HG03095 (cell line): Measurements from ENCODE around the gene FOXP4.

ENCODE experiments used
- ATAC-seq: cut with Tn5 transposase; IDR thresholded peaks from one replicate; pipeline ENCODE4 v1.9.1; 2021; ENCODE audit warnings: moderate library complexity; ENCODE audit not compliant: unreplicated experiment

The FOXP4 gene

GRCh38 chr6:41561931-41562911 is 16.0 kb downstream of the FOXP4 start:
- no peak for ATAC-seq

GRCh38 chr6:41563060-41563776 is 17.0 kb downstream of the FOXP4 start:
- no peak for ATAC-seq

GRCh38 chr6:41564448-41565142 is 18.4 kb downstream of the FOXP4 start:
- no peak for ATAC-seq

GRCh38 chr6:41565701-41566100 is 19.5 kb downstream of the FOXP4 start:
- no peak for ATAC-seq

- no peak for ATAC-seq
These were observed 20.8 kb downstream of the FOXP4 start for GRCh38 chr6:41566961-41567360.

GRCh38 chr6:41567684-41568083 is 21.5 kb downstream of the FOXP4 start:
- ATAC-seq = no peak

- no peak for ATAC-seq
These were observed 22.0 kb downstream of the FOXP4 start for GRCh38 chr6:41568202-41568584.

GRCh38 chr6:41568585-41569384 is 22.6 kb downstream of the FOXP4 start:
- no peak for ATAC-seq

GRCh38 chr6:41570259-41570615 is 24.1 kb downstream of the FOXP4 start:
- ATAC-seq = no peak

- ATAC-seq = no peak
These were observed 25.0 kb downstream of the FOXP4 start for GRCh38 chr6:41571021-41571780.

GRCh38 chr6:41572613-41573012 is 26.4 kb downstream of the FOXP4 start:
- ATAC-seq = no peak

GRCh38 chr6:41573276-41573675 is 27.1 kb downstream of the FOXP4 start:
- ATAC-seq = no peak

GRCh38 chr6:41573985-41574384 is 27.8 kb downstream of the FOXP4 start:
- no peak for ATAC-seq

- no peak for ATAC-seq
These were observed 29.4 kb downstream of the FOXP4 start for GRCh38 chr6:41575598-41575997.

GRCh38 chr6:41576667-41577066 is 30.5 kb downstream of the FOXP4 start:
- ATAC-seq = no peak

GRCh38 chr6:41577356-41578216 is 31.4 kb downstream of the FOXP4 start:
- no peak for ATAC-seq

- ATAC-seq = no peak
These were observed 32.3 kb downstream of the FOXP4 start for GRCh38 chr6:41578217-41579087.

GRCh38 chr6:41579088-41579610 is 33.0 kb downstream of the FOXP4 start:
- ATAC-seq = no peak
